H1 (cell line): ENCODE measurements around the gene RAB3D. TPM values are rescaled to one million over a fixed set of nuclear protein-coding genes. Genes with fewer than 3 reads are reported as not detected.

Experiments used
- CTCF ChIA-PET: fragments of 300-600 bp; sonication (Branson Sonifier 250); formaldehyde crosslinking; loops from one replicate; lab custom pipeline; 2021; ENCODE audit not compliant: partially characterized antibody; lab: Charles Lee
- POLR2A ChIA-PET: fragments of 300-600 bp; sonication (Branson Sonifier 250); formaldehyde crosslinking; loops from one replicate; lab custom pipeline; 2021; ENCODE audit warnings: inconsistent platforms; ENCODE audit not compliant: partially characterized antibody; lab: Charles Lee
- DNase-seq, 2 experiments: peaks; one replicate each; pipeline versions ENCODE4 v3.0.0 to v3.0.0-alpha.2; 2010 to 2022; ENCODE audit warnings: low spot score in 2 of 2, low read depth in 1 of 2, mixed read lengths in 1 of 2
- FAIRE-seq: peaks from 2 replicates; lab custom pipeline; 2011; peaks lifted over from hg19 to GRCh38; lab: Jason Lieb, UNC
- H2AFZ ChIP-seq: 2 replicates; pipeline ENCODE4 v1.8.1; 2012; ENCODE audit warnings: low read length, inconsistent platforms
- H2AK5ac ChIP-seq: 2 replicates; pipeline ENCODE4 v1.6.1; 2013; ENCODE audit warnings: low read depth, low read length
- H2BK120ac ChIP-seq: replicated peaks from 2 replicates; pipeline ENCODE3; 2013; ENCODE audit warnings: low read depth, low read length, inconsistent platforms
- H2BK12ac ChIP-seq: 2 replicates; pipeline ENCODE4 v1.6.1; 2013; ENCODE audit warnings: low read depth, low read length
- H2BK15ac ChIP-seq: 2 replicates; pipeline ENCODE4 v1.6.1; 2013; ENCODE audit warnings: low read length
- H2BK20ac ChIP-seq: 2 replicates; pipeline ENCODE4 v1.6.1; 2013; ENCODE audit warnings: low read length
- H2BK5ac ChIP-seq: 2 replicates; pipeline ENCODE4 v1.6.1; 2013; ENCODE audit warnings: low read depth, low read length
- H3K14ac ChIP-seq: 2 replicates; pipeline ENCODE4 v1.6.1; 2013; ENCODE audit warnings: inconsistent platforms; ENCODE audit not compliant: insufficient read length
- H3K18ac ChIP-seq: 2 replicates; pipeline ENCODE4 v1.6.1; 2013; ENCODE audit warnings: low read length; ENCODE audit errors: extremely low read depth
- H3K23ac ChIP-seq: 2 replicates; pipeline ENCODE4 v1.6.1; 2013; ENCODE audit warnings: inconsistent platforms; ENCODE audit not compliant: insufficient read length
- H3K23me2 ChIP-seq: 2 replicates; pipeline ENCODE4 v1.6.1; 2013; ENCODE audit warnings: low read depth, low read length
- H3K27ac ChIP-seq: 2 replicates; pipeline ENCODE4 v1.6.1; 2011; ENCODE audit warnings: low read depth, low read length, inconsistent platforms
- H3K27me3 ChIP-seq, 4 experiments: replicated peaks in 1 of 4; 1 replicate in 1 of 4; 2 replicates in 3 of 4; pipeline versions ENCODE4 v1.6.1 to v1.8.1; 2011 to 2013; ENCODE audit warnings: low read length in 3 of 4, mild to moderate bottlenecking in 3 of 4, inconsistent platforms in 2 of 4, mixed read lengths in 2 of 4, moderate library complexity in 1 of 4; ENCODE audit not compliant: control insufficient read depth in 3 of 4, insufficient read depth in 3 of 4; ENCODE audit errors: extremely low read depth in 1 of 4
- H3K36me3 ChIP-seq, 4 experiments: 2 replicates each; pipeline versions ENCODE4 v1.6.1 to v1.8.1; 2011 to 2013; ENCODE audit warnings: mild to moderate bottlenecking in 4 of 4, low read length in 3 of 4, moderate library complexity in 2 of 4, control low read depth in 1 of 4, inconsistent platforms in 1 of 4; ENCODE audit not compliant: insufficient read depth in 4 of 4, control insufficient read depth in 2 of 4
- H3K4ac ChIP-seq: replicated peaks from 2 replicates; pipeline ENCODE3; 2013; ENCODE audit warnings: low read length, low read depth, mixed read lengths, inconsistent platforms; ENCODE audit not compliant: insufficient read length
- H3K4me1 ChIP-seq, 4 experiments: replicated peaks in 1 of 4; 1 replicate in 1 of 4; 2 replicates in 3 of 4; pipeline versions ENCODE4 v1.6.1 to v1.8.1; 2011 to 2013; ENCODE audit warnings: low read length in 3 of 4, inconsistent platforms in 2 of 4, mixed read lengths in 1 of 4; ENCODE audit not compliant: insufficient read depth in 4 of 4, control insufficient read depth in 3 of 4
- H3K4me2 ChIP-seq, 2 experiments: 2 replicates each; pipeline versions ENCODE4 v1.6.1 to v1.8.1; 2011 to 2013; ENCODE audit warnings: low read depth in 2 of 2, low read length in 2 of 2, control low read depth in 1 of 2, inconsistent platforms in 1 of 2, mild to moderate bottlenecking in 1 of 2; ENCODE audit not compliant: insufficient read depth in 1 of 2
- H3K4me3 ChIP-seq, 4 experiments: fragments of 200-600, 300-600 bp in 1 of 4; sonication (generic), shearing (Covaris generic), sonication (Bioruptor Twin) in 1 of 4; 2 replicates each; pipeline versions ENCODE4 v1.5.1 to v1.8.1; 2011 to 2016; ENCODE audit warnings: low read length in 4 of 4, low read depth in 3 of 4, control low read depth in 2 of 4, inconsistent platforms in 2 of 4, mild to moderate bottlenecking in 2 of 4, mixed read lengths in 1 of 4, moderate library complexity in 1 of 4; ENCODE audit not compliant: insufficient read depth in 2 of 4; ENCODE audit errors: extremely low read depth in 1 of 4
- H3K56ac ChIP-seq: replicated peaks from 2 replicates; pipeline ENCODE3; 2013; ENCODE audit warnings: low read depth, mild to moderate bottlenecking, mixed read lengths, low read length, inconsistent platforms; ENCODE audit not compliant: insufficient read length
- H3K79me1 ChIP-seq: 2 replicates; pipeline ENCODE4 v1.6.1; 2013; ENCODE audit warnings: low read depth, low read length, control low read depth
- H3K79me2 ChIP-seq, 2 experiments: 2 replicates each; pipeline versions ENCODE4 v1.6.1 to v1.8.1; 2012 to 2013; ENCODE audit warnings: low read length in 2 of 2, mild to moderate bottlenecking in 2 of 2, inconsistent platforms in 1 of 2; ENCODE audit not compliant: insufficient read depth in 2 of 2, control insufficient read depth in 1 of 2
- H3K9ac ChIP-seq, 4 experiments: replicated peaks in 1 of 4; 1 replicate in 1 of 4; 2 replicates in 3 of 4; pipeline versions ENCODE4 v1.6.1 to v1.8.1; 2011 to 2013; ENCODE audit warnings: low read depth in 3 of 4, low read length in 3 of 4, control low read depth in 2 of 4, mild to moderate bottlenecking in 2 of 4, moderate library complexity in 2 of 4, inconsistent platforms in 1 of 4; ENCODE audit errors: extremely low read depth in 1 of 4
- H3K9me3 ChIP-seq, 2 experiments: 2 replicates each; pipeline versions ENCODE4 v1.6.1 to v1.8.1; 2012 to 2013; ENCODE audit warnings: mild to moderate bottlenecking in 2 of 2, moderate library complexity in 2 of 2, control low read depth in 1 of 2, inconsistent platforms in 1 of 2, low read depth in 1 of 2, low read length in 1 of 2, mixed read lengths in 1 of 2; ENCODE audit not compliant: insufficient read depth in 2 of 2
- H4K20me1 ChIP-seq, 2 experiments: replicated peaks in 1 of 2; 2 replicates each; pipeline versions ENCODE3 to v1.8.1; 2011 to 2013; ENCODE audit warnings: inconsistent platforms in 2 of 2, low read length in 2 of 2, mild to moderate bottlenecking in 1 of 2; ENCODE audit not compliant: insufficient read depth in 2 of 2, control insufficient read depth in 1 of 2
- H4K5ac ChIP-seq: 2 replicates; pipeline ENCODE4 v1.6.1; 2013; ENCODE audit warnings: low read length, low read depth, mixed read lengths, inconsistent platforms; ENCODE audit not compliant: insufficient read length
- H4K8ac ChIP-seq: 2 replicates; pipeline ENCODE4 v1.8.0; 2013; ENCODE audit warnings: mild to moderate bottlenecking, moderate library complexity, low read length, inconsistent platforms; ENCODE audit not compliant: insufficient read depth; ENCODE audit errors: extremely low read depth
- H4K91ac ChIP-seq: replicated peaks from 2 replicates; pipeline ENCODE3; 2013; ENCODE audit warnings: low read length, mixed read lengths, inconsistent platforms; ENCODE audit not compliant: insufficient read length
- E2F6 ChIP-seq: IDR thresholded peaks from 2 replicates; pipeline ENCODE4 v1.6.1; 2012; ENCODE audit warnings: inconsistent platforms
- EZH2 ChIP-seq: fragments of 200-600 bp; sonication (generic); IDR thresholded peaks from 2 replicates; pipeline ENCODE4 v1.7.1; 2012; ENCODE audit warnings: low read depth, mild to moderate bottlenecking, moderate library complexity, low read length, inconsistent platforms; ENCODE audit not compliant: severe bottlenecking
- MAFK ChIP-seq: IDR thresholded peaks from 2 replicates; pipeline ENCODE4 v1.6.1; 2012; ENCODE audit warnings: low read depth, mild to moderate bottlenecking, improper control_type of control experiment, low read length
- RAD21 ChIP-seq, 2 experiments: IDR thresholded peaks in 1 of 2; conservative IDR thresholded peaks in 1 of 2; 2 replicates each; pipeline ENCODE4 v1.6.1; 2011; ENCODE audit warnings: low read depth in 2 of 2, low read length in 2 of 2, improper control_type of control experiment in 1 of 2, inconsistent platforms in 1 of 2, mild to moderate bottlenecking in 1 of 2, moderate library complexity in 1 of 2
- SIRT6 ChIP-seq: IDR thresholded peaks from one replicate; pipeline ENCODE4 v1.7.1; 2012; ENCODE audit warnings: low read length, inconsistent platforms
- TAF1 ChIP-seq: IDR thresholded peaks from 2 replicates; pipeline ENCODE4 v1.6.1; 2011; ENCODE audit warnings: mild to moderate bottlenecking, low read depth, low read length
- WGBS, 2 experiments: shearing (Covaris generic) in 1 of 2; methylation state at CpG; one replicate each; pipeline versions ENCODE4 v1.1.6 to v1.1.7; 2013 to 2015; ENCODE audit warnings: low lambda C conversion rate in 2 of 2, mixed read lengths in 2 of 2, inconsistent platforms in 1 of 2, low coverage in 1 of 2, missing lambda C conversion rate in 1 of 2; ENCODE audit not compliant: insufficient replicate concordance in 2 of 2, insufficient coverage in 1 of 2, insufficient read length in 1 of 2; ENCODE audit errors: extremely low coverage in 1 of 2, missing lambda C conversion rate in 1 of 2; 5-methylcytosine and 5-hydroxymethylcytosine counted together
- polyA plus RNA-seq, 7 experiments: library from polyadenylated mRNA; depleted of rRNA in 3 of 7; stranded (reverse) in 5 of 7; unstranded in 2 of 7; fragments of >200 nt in 5 of 7; fragments of 200-250 nt in 2 of 7; gene quantifications; 1 replicate in 5 of 7; 2 replicates in 1 of 7; 4 replicates in 1 of 7; pipeline versions ENCODE4 v1.2.1 to v1.2.3, GENCODE V29; 2011 to 2013; ENCODE audit warnings: missing spikeins in 2 of 7, mixed read lengths in 2 of 7
- total RNA-seq: library from RNA; stranded (reverse); fragmentation: NEBNext Ultra II Directional; extraction: Animal tissue kit (Norgen Biotek cat#: 25700); gene quantifications from 2 replicates; pipeline ENCODE4 v1.2.1, GENCODE V29; 2021

Gene RAB3D
- total and polyA plus RNA-seq, 2 of the 8 experiments (the other 6 are each of a cell fraction or from before 2014, with no cell fraction given): 17.8 to 23.8 TPM

GRCh38 chr19:11324748-11325389 lies 14.6 kb downstream of the RAB3D start:
- no peak overlapping the region for H3K18ac ChIP-seq
- no peak overlapping the region for H4K8ac ChIP-seq
- no peak overlapping the region for H3K27ac ChIP-seq
- no peak overlapping the region for H4K91ac ChIP-seq
- no peaks in the 10 kb centered on the region for H3K27me3 ChIP-seq
- H3K4me1 ChIP-seq: peaks cover 0 to 5% (median 0%) of the 10 kb centered on the region in 4 experiments; a peak in 3 of 7 replicates
- TF ChIP-seq RAD21 (IDR thresholded peaks at IDR 0.05 in 1 of 2, conservative IDR thresholded peaks at IDR 0.05 in 1 of 2; ENCODE audit: low read depth in 2 of 2, low read length in 2 of 2): no peak
- TF ChIP-seq MAFK: no peak
- TF ChIP-seq SIRT6: no peak
- no peak for TF ChIP-seq EZH2
- TF ChIP-seq TAF1: no peak
- TF ChIP-seq E2F6: no peak
- TF ChIP-seq, all 59 proteins: peak for 0
- no peak overlapping the region for H2BK5ac ChIP-seq
- DNase-seq: no peak
- H3K4me2 ChIP-seq: no peak overlapping the region
- no peak overlapping the region for H3K56ac ChIP-seq
- H3K23ac ChIP-seq: no peak overlapping the region
- WGBS, 2 experiments: 88% methylated on average over 17 of the region's 17 CpGs; no CpG with 5 or more reads in 1 of the 2 experiments
- H2AK5ac ChIP-seq: no peak overlapping the region
- H2AFZ ChIP-seq: no peak overlapping the region
- H3K9ac ChIP-seq: no peak overlapping the region
- H4K20me1 ChIP-seq: no peaks in the 10 kb centered on the region
- H3K23me2 ChIP-seq: no peaks in the 10 kb centered on the region
- no peak for FAIRE-seq
- H3K9me3 ChIP-seq: no peaks in the 10 kb centered on the region
- H4K5ac ChIP-seq: no peak overlapping the region
- no peaks in the 10 kb centered on the region for H3K79me2 ChIP-seq
- H3K4ac ChIP-seq: no peak overlapping the region
- POLR2A ChIA-PET: interaction anchor here (0.8 to 1.6 kb wide), 4 partner anchors 12 to 27 kb away, joined by 3 to 5 read pairs (median 4); partner anchors contain the start of gene RAB3D
- no peak overlapping the region for H3K14ac ChIP-seq
- H2BK20ac ChIP-seq: no peak overlapping the region
- CTCF ChIA-PET: interaction anchor here (0.6 to 1.1 kb wide), 5 partner anchors 10 to 248 kb away, joined by 3 to 4 read pairs (median 3); no protein-coding TSS in a partner anchor
- H3K79me1 ChIP-seq: no peaks in the 10 kb centered on the region
- H2BK15ac ChIP-seq: no peak overlapping the region
- H2BK12ac ChIP-seq: no peak overlapping the region
- no peak overlapping the region for H3K4me3 ChIP-seq
- H2BK120ac ChIP-seq: no peak overlapping the region
- H3K36me3 ChIP-seq: no peaks in the 10 kb centered on the region
